ENCODE data around the gene HTATIP2. TPM values are rescaled to one million over a fixed set of nuclear protein-coding genes. Genes with fewer than 3 reads are reported as not detected.

The HTATIP2 gene
- total and polyA plus RNA-seq, 2 of the 4 experiments (the other 2 are of a cell fraction): 7.2 to 11.6 TPM

DNA sequence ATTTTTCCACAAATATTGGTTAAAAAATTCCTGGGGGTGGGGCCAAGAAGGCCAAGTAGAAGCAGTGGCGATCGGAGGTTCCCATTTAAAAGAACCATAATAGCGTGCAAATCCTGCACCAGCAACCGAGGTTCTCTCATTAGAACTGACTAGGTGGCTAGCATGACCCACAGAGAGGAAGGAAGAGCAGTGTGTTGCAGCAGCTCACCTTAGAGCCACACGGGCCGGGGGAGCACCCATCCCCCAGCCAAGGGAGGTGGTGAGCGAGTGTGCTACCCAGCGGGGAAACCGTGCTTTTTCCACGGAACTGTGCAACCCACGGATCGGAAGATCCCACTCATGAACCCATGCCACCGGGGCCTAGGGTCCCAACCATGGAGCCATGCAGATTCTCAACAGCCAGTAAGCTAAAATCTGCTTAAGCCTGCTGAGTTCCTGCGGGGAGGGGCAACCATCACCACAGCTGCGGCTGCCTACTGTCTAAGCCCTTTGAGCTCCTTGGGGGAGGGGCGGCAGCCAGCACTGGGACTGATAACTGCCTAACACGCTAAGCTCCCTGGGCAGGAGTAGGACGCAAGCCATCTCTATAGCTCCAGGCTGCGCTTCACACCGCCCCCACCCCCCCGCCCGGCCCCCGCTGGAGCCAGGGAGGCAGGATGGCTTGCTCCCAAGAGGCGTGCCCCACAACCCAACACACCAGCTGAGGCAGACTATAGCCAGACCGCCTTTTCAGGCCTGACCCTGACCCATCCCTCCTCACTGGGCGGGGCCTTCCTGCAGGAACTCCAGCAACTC, 21.0 kb upstream of the HTATIP2 start (continued):
- no peak for TF ChIP-seq MXI1 (IDR thresholded peaks at IDR 0.05; ENCODE audit: borderline replicate concordance, low read depth, low read length)

GRCh38 chr11:20351136-20351535, 12.4 kb upstream of the HTATIP2 start:
- no peak overlapping the region for H2AK5ac ChIP-seq (ENCODE audit: low read depth, low read length)
- H3K9me1 ChIP-seq (ENCODE audit: insufficient read depth, low read length): no peaks in the 10 kb centered on the region
- no peaks in the 10 kb centered on the region for H3K79me1 ChIP-seq (ENCODE audit: low read depth in 1 of 2, low read length in 2 of 2)
- no peaks in the 10 kb centered on the region for H4K20me1 ChIP-seq (ENCODE audit: insufficient read depth, low read length)
- intact Hi-C loops (cut with micrococcal nuclease): loop anchor here (5.0 kb wide), 1 partner anchor 414 kb away; no protein-coding TSS in a partner anchor
- no peak overlapping the region for H2BK120ac ChIP-seq (ENCODE audit: low read depth, low read length)
- H3K9ac ChIP-seq (ENCODE audit: low read depth, low read length): no peak overlapping the region
- H2BK20ac ChIP-seq (ENCODE audit: low read depth, low read length): no peak overlapping the region
- no peak overlapping the region for H4K5ac ChIP-seq (ENCODE audit: low read depth, low read length)
- TF ChIP-seq USF2 (IDR thresholded peaks at IDR 0.05; ENCODE audit: low read depth, low read length) (no peak), MAFK (IDR thresholded peaks at IDR 0.05; ENCODE audit: low read depth, low read length) (no peak), RAD21 (IDR thresholded peaks at IDR 0.05; ENCODE audit: low read length) (no peak), CHD1 (IDR thresholded peaks at IDR 0.05; ENCODE audit: low read depth, low read length) (no peak), FOS (IDR thresholded peaks at IDR 0.05; ENCODE audit: low read depth, low read length) (no peak), CTCF (conservative IDR thresholded peaks at IDR 0.05; ENCODE audit: low read depth, low read length) (no peak), NFE2L2 (IDR thresholded peaks at IDR 0.05; ENCODE audit: low read depth, low read length) (no peak)
- no peak overlapping the region for H3K56ac ChIP-seq (ENCODE audit: extremely low read depth, insufficient read depth, low read length)
- no peak overlapping the region for H3K14ac ChIP-seq (replicated peaks; ENCODE audit: low read depth, low read length)
- no peak overlapping the region for H2AFZ ChIP-seq (replicated peaks; ENCODE audit: low read length, poor library complexity)
- no peak overlapping the region for H3K23ac ChIP-seq (ENCODE audit: low read depth, low read length)
- H2AK9ac ChIP-seq (replicated peaks; ENCODE audit: low read depth, low read length, poor library complexity): no peak overlapping the region
- BruUV-seq (replicated peaks): no TSS peak
- no peak overlapping the region for H4K8ac ChIP-seq (ENCODE audit: low read depth in 2 of 2, low read length in 2 of 2)
- H4K91ac ChIP-seq (ENCODE audit: insufficient read depth, low read depth, low read length): no peak overlapping the region
- DNase-seq: no peak
- no peak overlapping the region for H3K4ac ChIP-seq (ENCODE audit: low read depth, low read length)
- ATAC-seq (ENCODE audit: low read depth): no peak
- H2BK15ac ChIP-seq (ENCODE audit: low read depth, low read length): no peak overlapping the region
- WGBS, 2 experiments (ENCODE audit: extremely low coverage in 2 of 2, insufficient read length in 1 of 2): 65% methylated on average over 2 of the region's 7 CpGs; no CpG with 5 or more reads in 1 of the 2 experiments
- dilution Hi-C loops (cut with HindIII; ENCODE audit: low sequenced_read_pairs, unreplicated experiment): no loop called here
- H3K27me3 ChIP-seq (ENCODE audit: control insufficient read depth, insufficient read depth, low read length): peaks cover 10% of the 10 kb centered on the region
- H3K27ac ChIP-seq (ENCODE audit: insufficient read depth, low read length): no peak overlapping the region
- H3K4me1 ChIP-seq (ENCODE audit: control insufficient read depth, insufficient read depth, low read length): no peaks in the 10 kb centered on the region
- H2BK5ac ChIP-seq (ENCODE audit: low read depth, low read length, poor library complexity, severe bottlenecking): no peak overlapping the region
- H3K36me3 ChIP-seq (ENCODE audit: control insufficient read depth, insufficient read depth, low read length): no peaks in the 10 kb centered on the region
- CTCF ChIA-PET: interaction anchor here (1.3 to 4.7 kb wide), 3 partner anchors 218 to 397 kb away, joined by 4 to 21 read pairs (median 5); no protein-coding TSS in a partner anchor
- no peak overlapping the region for H3K4me2 ChIP-seq (ENCODE audit: low read depth, low read length)
- in situ Hi-C loops (cut with MboI; ENCODE audit: low sequenced_read_pairs): loop anchor here (5.0 to 25.0 kb wide), 2 partner anchors 224 to 414 kb away; no protein-coding TSS in a partner anchor
- H3K4me3 ChIP-seq (ENCODE audit: insufficient read depth, low read depth, low read length): no peak overlapping the region
- H3K18ac ChIP-seq (ENCODE audit: low read depth, low read length): no peak overlapping the region
- POLR2A ChIA-PET (ENCODE audit: unreplicated experiment): no interaction called here
- no peaks in the 10 kb centered on the region for H3K9me3 ChIP-seq (ENCODE audit: control insufficient read depth, insufficient read depth, low read length)

Data from IMR-90 (cell line).